Fibroblast of skin of abdomen (primary cell): ENCODE results near the gene REPIN1.
"Not testable (repeated sequence)": the region's sequence is repeated elsewhere in the genome, so short reads cannot be mapped to it uniquely, and the experiment has no call there.

Source experiments
- DNase-seq: peaks from one replicate; pipeline ENCODE4 v3.0.0-alpha.2; 2013

REPIN1 gene

DNA sequence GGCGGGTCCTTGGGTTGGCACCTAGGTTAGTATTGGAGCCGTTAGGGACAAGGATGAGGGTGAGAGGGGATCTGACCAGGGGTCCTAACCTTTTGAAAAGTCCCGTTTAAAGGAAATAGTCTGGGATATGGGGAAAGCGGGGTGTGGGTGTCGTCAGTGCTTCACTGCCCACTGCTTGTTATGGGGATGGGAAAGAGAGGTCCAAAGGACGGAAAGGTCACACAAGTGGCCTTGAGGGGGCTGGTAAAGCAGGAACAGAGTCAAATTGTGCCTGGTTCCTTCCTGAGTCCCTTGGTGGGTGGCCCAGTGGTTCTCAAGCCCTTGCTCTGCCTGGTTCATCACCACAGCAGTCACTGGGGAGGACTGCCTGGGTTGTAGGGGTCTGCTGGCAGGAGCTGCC, 7.9 kb downstream of the REPIN1 start:
- DNase-seq = no peak

- DNase-seq = no peak
Observed at GRCh38 chr7:150377196-150377595, 8.6 kb downstream of the REPIN1 start.

DNA sequence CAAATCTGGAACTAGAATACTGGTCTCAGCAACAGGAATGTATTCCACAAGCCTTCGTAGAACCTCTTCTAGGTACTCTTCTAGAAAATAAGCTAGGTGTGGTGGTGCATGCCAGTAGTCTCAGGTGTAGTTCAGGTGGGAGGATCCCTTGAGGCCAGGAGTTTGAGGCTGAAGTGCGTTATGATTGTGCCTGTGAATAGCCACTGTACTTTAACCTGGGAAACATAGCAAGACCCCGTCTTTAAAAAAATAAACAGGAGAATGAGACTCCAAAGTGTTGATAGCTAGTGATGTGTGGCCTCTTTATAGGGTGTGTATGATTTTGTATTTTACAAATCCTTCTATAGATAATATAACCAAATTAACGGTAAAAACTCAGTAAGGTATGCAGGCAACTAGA, 9.0 kb downstream of the REPIN1 start:
- DNase-seq = no peak

GRCh38 chr7:150378115-150378852, 9.7 kb downstream of the REPIN1 start:
- peak; percentile 71 for DNase-seq

DNA sequence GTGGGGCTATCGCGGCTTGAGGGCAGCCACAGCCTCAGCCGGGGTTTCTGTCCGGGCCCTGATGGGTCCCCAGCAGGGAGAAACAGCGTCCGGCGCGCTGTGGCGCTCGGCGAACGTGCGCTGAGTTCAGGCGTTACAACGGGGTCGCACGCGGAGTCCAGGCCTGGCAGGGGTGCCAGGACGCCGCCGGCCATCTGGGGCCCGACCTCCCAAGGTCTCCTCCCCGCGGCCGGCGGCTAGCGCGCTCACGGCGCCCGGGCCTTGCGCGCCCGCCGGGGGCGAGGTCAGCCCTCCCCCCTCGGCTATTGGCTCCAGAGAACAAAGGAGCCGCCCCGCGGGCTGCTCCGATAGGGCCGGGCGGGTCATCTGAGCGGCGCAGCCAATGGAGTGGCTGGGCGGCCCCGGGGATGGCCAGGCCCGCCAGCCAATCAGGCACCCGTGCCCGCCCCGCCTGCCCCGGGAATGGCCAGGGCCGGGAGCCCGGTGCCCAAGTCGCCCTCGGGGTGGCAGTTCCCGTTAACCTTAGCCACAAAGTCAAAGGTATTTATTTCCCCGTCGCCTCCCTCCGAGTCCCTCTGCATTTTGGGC, 10.3 kb downstream of the REPIN1 start, which contains the start of gene ZNF775:
Gene ZNF775 (plus strand): TSS at position 478 of the 588 bp plus-strand sequence. CDS start 9,141 bp downstream, outside the sequence.
- peak; percentile 95 for DNase-seq

DNA sequence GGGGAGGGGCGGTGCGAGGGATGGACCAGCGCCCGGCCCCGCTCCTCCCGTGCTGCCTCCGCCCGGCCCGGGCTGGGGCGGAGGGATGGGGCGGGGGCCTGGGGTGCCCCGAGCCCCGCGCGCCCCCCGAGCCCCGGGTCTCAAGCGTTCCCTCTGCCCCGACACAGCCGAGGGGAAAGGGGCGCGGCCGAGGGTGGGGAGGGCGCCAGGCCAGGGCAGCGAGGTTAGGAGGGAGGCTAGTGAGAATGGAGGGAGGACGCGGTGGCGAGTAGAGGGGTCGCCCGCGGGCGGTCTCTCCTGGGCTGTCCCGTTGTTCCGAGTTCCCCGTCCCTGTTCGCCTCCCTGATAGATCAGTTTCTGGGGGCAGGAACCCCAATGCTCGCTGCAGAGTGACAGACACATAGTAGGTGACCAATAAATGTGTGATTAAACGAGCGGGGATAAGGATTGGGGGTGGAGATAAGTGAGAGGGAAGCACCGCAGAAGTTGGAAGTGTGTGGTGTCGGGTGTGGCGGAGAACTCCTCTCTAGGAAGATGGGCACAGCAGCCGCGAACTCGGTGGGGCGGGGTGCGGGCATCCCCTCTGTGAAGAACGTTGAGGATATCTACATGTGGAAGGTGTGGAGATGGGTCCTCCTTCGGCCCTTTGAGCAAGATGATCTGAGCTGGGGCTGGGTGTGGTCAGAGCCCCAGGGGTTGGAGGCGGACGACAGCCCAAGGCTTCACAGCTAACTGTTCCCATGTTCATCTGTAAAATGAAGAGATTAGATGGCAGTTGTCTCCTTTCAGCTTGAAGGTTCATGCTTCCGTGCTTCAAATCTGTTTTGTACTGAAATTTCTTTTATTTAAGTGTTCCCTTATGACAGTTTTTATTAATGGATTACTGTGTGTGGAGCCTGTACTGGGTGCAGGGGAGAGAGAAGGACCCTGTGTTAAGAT, 11.1 kb downstream of the REPIN1 start:
- DNase-seq = no peak

GRCh38 chr7:150380463-150380862, 11.8 kb downstream of the REPIN1 start:
- no peak for DNase-seq

GRCh38 chr7:150381096-150381495, 12.5 kb downstream of the REPIN1 start:
- DNase-seq = no peak

DNA sequence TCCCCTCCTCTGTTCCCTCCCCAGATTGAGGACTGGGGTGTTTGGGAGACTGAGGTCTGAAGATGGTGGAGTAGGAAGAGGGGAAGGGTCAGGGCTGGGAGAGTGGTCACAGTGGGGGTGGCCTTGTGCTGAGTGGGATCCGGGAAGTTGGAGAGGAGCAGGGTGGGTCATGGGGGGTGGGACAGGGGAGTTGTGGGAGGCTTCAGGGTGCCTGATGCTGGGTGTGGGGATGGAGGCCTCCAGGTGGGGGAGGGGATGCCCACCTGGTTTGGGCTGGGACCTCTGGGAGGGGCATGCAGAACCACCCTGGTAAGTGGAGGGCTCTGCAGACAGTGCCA, 13.1 kb downstream of the REPIN1 start:
- no peak for DNase-seq

DNA sequence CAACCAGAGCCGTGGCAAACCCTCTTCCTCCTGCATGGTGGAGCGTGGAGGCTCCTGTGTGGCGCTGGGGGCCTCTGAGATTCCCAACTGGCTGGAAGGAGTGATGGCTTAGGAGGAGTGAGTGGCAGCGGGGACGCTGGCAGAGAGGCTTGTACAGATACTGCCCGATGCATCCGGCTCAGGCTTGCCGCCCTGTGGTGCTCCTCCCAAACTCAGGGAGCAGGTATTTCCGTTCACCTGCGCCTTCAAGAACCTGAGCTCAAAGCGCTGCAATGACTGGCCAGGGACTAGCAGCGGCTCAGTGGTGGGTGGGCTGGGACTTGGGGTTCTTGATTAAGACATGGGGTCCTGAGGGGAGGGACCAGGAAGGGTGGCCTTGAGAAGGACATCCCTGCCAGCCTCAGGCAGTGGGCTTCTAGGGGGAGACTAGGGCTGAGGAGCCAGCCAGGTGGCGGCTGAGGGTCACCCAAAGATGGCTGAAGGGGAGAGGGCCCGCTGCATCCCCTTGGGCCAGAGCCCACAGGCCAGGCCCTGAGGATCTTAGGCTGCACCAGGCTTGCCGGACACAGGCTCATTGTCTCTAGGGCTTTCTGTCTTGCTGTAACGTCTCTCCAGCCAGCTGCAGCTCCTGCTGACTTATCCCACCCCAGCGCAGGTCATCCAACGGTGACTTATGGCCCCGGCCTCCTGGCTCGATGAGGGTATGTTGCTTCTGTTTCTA, 13.7 kb downstream of the REPIN1 start:
- no peak for DNase-seq

- no peak for DNase-seq
Observed at GRCh38 chr7:150382844-150383225, 14.2 kb downstream of the REPIN1 start.

DNA sequence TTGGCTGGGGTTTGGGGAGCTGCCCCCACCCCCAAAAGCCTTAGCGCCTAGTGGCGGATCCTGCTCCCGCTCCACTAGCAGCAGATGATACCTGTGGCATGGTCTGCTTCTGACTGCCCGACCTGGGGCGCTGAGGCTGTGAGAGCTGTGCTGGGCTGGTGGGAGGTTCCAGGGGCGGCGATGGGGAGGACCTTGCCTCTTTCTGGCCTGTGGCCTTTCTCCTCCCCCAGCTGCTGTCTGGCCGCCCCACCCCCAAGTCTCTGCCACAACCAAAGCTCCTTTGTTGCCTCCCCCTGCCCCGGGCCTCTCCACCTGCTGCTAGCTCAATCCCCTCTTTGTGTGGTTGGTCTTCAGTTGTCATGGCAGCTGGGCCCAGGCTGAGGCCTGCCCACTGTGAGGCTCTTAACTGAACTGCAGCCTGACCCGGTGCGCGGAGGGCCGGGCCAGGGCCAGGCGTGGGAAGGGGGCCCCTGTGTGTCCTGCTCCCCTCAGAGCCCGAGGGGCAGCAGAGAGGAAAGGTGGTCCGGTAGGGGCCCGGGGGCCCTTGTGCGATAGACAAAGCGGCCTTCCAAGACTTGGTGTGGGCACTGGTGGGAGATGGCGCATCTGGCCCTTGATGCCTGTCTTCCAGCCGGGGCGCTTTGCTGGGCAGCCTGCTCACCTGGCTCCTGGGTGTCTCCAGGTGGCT, 15.2 kb downstream of the REPIN1 start:
- no peak for DNase-seq

GRCh38 chr7:150384406-150385301, 16.0 kb downstream of the REPIN1 start:
- no peak for DNase-seq

DNA sequence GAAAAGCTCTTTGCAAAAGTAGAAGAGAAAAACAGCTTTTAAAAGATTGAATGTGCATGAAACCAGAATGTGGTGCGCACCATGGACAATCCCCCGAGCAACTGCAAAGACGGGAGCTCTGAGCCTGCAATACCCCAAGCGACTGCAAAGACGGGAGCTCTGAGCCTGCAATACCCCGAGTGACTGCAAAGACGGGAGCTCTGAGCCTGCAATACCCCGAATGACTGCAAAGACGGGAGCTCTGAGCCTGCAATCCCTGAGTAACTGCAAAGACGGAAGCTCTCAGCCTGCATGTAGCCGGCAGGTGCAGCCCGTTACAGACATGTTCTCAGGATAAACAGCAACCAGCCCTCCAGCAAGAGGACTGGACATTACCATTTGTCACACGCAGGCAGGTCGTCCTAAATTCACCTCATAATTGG, 16.7 kb downstream of the REPIN1 start:
- DNase-seq = no peak

- not testable (repeated sequence) for DNase-seq
Observed at GRCh38 chr7:150385884-150386283, 17.3 kb downstream of the REPIN1 start.

DNA sequence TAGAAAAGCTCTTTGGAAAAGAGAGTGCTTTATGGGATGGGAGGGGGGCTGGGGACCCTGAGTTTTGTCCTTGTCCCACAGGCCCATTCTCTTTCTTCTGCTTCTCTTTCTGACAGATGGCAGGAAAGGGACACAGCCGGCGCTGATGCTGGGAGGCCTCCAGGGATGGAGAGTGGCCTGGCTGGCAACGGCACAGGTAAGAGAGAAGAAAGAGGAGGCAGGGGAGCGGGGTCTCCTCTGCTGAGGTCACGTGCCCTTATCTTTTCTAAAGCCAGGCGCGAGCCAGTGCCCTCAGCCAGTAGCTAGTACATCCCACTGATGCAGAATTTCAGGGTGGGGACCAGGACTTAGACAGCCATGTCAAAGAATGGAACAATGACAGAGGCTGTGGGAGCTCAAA, 19.7 kb downstream of the REPIN1 start:
- no peak for DNase-seq

- DNase-seq = no peak
Observed at GRCh38 chr7:150388709-150389531, 20.3 kb downstream of the REPIN1 start.

GRCh38 chr7:150389532-150389816, 20.9 kb downstream of the REPIN1 start:
- no peak for DNase-seq

GRCh38 chr7:150390205-150390604, 21.6 kb downstream of the REPIN1 start:
- peak; percentile 33 for DNase-seq

GRCh38 chr7:150393325-150393724, 24.7 kb downstream of the REPIN1 start:
- no peak for DNase-seq
